Measurements from ENCODE around the gene SLC7A7.

DNA sequence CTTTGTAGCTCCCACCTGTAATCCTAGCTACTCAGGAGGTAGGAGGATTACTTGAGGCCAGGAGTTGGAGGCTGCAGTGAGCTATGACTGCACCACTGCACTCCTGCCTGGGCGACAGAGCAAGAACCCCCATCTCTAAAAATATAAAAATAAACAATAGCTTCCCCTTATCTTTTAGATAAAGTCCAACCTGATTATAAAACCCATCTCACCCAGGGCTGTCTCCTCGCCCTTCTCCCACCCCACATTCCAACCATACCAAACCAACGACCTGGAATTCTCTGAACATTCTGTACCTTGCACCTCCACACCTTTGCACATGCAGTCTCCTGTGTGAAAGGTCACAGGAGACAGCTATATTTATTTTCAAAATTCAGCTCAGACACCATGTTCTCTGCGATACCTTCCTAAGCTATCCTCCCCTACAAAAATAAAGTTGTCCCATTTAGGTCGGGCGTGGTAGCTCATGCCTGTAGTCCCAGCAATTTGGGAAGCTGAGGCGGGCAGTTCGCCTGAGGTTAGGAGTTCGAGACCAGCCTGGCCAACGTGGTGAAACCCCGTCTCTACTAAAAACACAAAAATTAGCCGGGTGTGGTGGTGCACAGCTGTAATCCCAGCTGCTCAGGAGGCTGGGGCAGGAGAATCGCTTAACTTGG lies 7.7 kb downstream of the SLC7A7 start:
- TF ChIP-seq, protein P1, sequence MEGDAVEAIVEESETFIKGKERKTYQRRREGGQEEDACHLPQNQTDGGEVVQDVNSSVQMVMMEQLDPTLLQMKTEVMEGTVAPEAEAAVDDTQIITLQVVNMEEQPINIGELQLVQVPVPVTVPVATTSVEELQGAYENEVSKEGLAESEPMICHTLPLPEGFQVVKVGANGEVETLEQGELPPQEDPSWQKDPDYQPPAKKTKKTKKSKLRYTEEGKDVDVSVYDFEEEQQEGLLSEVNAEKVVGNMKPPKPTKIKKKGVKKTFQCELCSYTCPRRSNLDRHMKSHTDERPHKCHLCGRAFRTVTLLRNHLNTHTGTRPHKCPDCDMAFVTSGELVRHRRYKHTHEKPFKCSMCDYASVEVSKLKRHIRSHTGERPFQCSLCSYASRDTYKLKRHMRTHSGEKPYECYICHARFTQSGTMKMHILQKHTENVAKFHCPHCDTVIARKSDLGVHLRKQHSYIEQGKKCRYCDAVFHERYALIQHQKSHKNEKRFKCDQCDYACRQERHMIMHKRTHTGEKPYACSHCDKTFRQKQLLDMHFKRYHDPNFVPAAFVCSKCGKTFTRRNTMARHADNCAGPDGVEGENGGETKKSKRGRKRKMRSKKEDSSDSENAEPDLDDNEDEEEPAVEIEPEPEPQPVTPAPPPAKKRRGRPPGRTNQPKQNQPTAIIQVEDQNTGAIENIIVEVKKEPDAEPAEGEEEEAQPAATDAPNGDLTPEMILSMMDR (IDR thresholded peaks at IDR 0.05 in 4 of 5, conservative IDR thresholded peaks at IDR 0.05 in 1 of 5) = no peak
- no peak for TF ChIP-seq POLR2A (IDR thresholded peaks at IDR 0.05)

All from gastrocnemius medialis (tissue), 4 donors.